Upper lobe of left lung (tissue), 6 donors: ENCODE results near the gene EHMT2. TPM values are rescaled to one million over a fixed set of nuclear protein-coding genes. Genes with fewer than 3 reads are reported as not detected.
"Not testable (repeated sequence)": the region's sequence is repeated elsewhere in the genome, so short reads cannot be mapped to it uniquely, and the experiment has no call there.

ENCODE experiments used
- ATAC-seq, 2 donors: fragments of 200-7000 bp; cut with Tn5 transposase; one replicate each; pipeline ENCODE4 v1.9.1; 2022; ENCODE audit warnings: mild to moderate bottlenecking in 2 of 2, moderate library complexity in 2 of 2; ENCODE audit not compliant: low FRiP score in 2 of 2
- DNase-seq, 2 donors: peaks; one replicate each; pipeline ENCODE4 v3.0.0-alpha.2; 2019 to 2020
- H3K27ac ChIP-seq, 4 donors: fragments of 200-600 bp; sonication (generic); one replicate each; pipeline ENCODE4 v1.5.1; 2016 to 2019
- H3K27me3 ChIP-seq, 4 donors: fragments of 200-600 bp; sonication (generic); one replicate each; pipeline ENCODE4 v1.5.1; 2017 to 2019
- H3K36me3 ChIP-seq, 4 donors: fragments of 200-600 bp; sonication (generic); one replicate each; pipeline ENCODE4 v1.5.1; 2016 to 2019
- H3K4me1 ChIP-seq, 4 donors: fragments of 200-600 bp; sonication (generic); one replicate each; pipeline ENCODE4 v1.5.1; 2018 to 2019
- H3K4me3 ChIP-seq, 4 donors: fragments of 200-600 bp; sonication (generic); one replicate each; pipeline ENCODE4 v1.5.1; 2017 to 2019; ENCODE audit warnings: mild to moderate bottlenecking in 2 of 4, moderate library complexity in 1 of 4
- H3K9me3 ChIP-seq, 4 donors: fragments of 200-600 bp; sonication (generic); one replicate each; pipeline ENCODE4 v1.5.1; 2018 to 2019
- EP300 ChIP-seq, 4 donors: sonication (generic); formaldehyde crosslinking; IDR thresholded peaks; one replicate each; pipeline ENCODE4 v1.5.1; 2017; ENCODE audit warnings: antibody characterized with exemption in 4 of 4, control low read depth in 2 of 4
- POLR2A ChIP-seq, 4 donors: fragments of 450-650 bp; IDR thresholded peaks; one replicate each; pipeline ENCODE4 v1.5.1; 2016 to 2017; ENCODE audit warnings: antibody characterized with exemption in 4 of 4, mild to moderate bottlenecking in 2 of 4
- POLR2AphosphoS5 ChIP-seq, 2 donors: sonication (generic); formaldehyde crosslinking; IDR thresholded peaks; one replicate each; pipeline ENCODE4 v1.5.1; 2017; ENCODE audit warnings: antibody characterized with exemption in 2 of 2
- WGBS, 2 donors: methylation state at CpG; one replicate each; pipeline ENCODE4 v1.1.5; 2017 to 2018; 5-methylcytosine and 5-hydroxymethylcytosine counted together
- total RNA-seq, 6 donors: library from RNA; depleted of rRNA in 4 of 6; stranded (reverse); fragments of >200 nt in 4 of 6; gene quantifications; one replicate each; pipeline versions ENCODE4 v1.1.0 to v1.2.1, GENCODE V29; 2016 to 2021
- TF ChIP-seq, protein P1 (sequence below), 6 experiments: fragments of 450-650 bp in 4 of 6; fragments of 200-600 bp in 2 of 6; sonication (generic) in 2 of 6; IDR thresholded peaks; one replicate each; pipeline ENCODE4 v1.5.1; 2016 to 2019; ENCODE audit warnings: antibody characterized with exemption in 6 of 6
- donor health status: DM: no; HTN: no; CAD: no; lungs with moderate emphysema.
- donor health status: DM: no; HTN: yes; CAD: no; lungs with severe emphysema.

The EHMT2 gene
- total RNA-seq, 6 donors from 2014 or later, result 23.6 to 57.3 (median 41.7) TPM

DNA sequence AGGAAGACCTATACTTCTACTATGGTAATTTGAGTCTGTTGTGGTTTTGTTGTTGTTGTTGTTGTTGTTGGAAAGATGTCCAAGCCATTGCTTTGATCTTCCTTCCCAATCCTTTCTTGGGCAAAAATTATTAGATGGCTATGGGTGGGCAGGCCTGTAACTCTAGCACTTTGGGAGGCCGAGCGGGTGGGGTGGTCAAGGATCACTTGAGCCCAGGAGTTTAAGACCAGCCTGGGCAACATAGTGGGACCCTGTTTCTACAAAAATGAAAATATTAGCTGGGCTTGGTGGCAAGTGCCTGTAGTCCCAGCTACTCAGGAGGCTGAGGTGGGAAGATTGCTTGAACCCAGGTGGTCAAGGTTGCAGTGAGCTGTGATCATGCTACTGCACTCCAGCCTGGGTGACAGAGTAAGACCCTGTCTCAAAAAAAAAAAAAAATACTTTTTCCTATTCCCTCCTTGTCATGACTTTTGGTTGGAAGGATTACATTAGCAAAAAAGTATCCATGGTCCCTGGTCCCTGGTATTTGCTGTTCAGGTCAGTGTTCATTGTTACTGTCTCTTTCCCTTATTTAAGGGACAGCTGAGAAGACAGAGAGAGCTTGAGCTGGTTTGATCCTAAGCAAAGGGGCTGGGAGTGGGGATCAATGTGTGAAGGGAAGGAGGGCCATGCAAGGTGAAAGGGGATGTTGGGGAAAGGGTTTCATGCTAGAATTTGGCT is 46.6 kb downstream of the EHMT2 start:
- Histone ChIP-seq H3K4me3 (no peak overlapping the region), H3K27ac (no peak overlapping the region), H3K27me3 (no peaks in the 10 kb centered on the region), H3K9me3 (no peaks in the 10 kb centered on the region), H3K4me1 (no peaks in the 10 kb centered on the region), H3K36me3 (no peaks in the 10 kb centered on the region)
- no peak for ATAC-seq
- no peak for DNase-seq
- TF ChIP-seq POLR2A (IDR thresholded peaks at IDR 0.05) (no peak), POLR2AphosphoS5 (IDR thresholded peaks at IDR 0.05) (no peak), EP300 (IDR thresholded peaks at IDR 0.05) (no peak)
- TF ChIP-seq, protein P1, sequence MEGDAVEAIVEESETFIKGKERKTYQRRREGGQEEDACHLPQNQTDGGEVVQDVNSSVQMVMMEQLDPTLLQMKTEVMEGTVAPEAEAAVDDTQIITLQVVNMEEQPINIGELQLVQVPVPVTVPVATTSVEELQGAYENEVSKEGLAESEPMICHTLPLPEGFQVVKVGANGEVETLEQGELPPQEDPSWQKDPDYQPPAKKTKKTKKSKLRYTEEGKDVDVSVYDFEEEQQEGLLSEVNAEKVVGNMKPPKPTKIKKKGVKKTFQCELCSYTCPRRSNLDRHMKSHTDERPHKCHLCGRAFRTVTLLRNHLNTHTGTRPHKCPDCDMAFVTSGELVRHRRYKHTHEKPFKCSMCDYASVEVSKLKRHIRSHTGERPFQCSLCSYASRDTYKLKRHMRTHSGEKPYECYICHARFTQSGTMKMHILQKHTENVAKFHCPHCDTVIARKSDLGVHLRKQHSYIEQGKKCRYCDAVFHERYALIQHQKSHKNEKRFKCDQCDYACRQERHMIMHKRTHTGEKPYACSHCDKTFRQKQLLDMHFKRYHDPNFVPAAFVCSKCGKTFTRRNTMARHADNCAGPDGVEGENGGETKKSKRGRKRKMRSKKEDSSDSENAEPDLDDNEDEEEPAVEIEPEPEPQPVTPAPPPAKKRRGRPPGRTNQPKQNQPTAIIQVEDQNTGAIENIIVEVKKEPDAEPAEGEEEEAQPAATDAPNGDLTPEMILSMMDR (IDR thresholded peaks at IDR 0.05), result no peak
- WGBS, 2 donors, result 85 to 94% methylated on average over 2 of the region's 2 CpGs

DNA sequence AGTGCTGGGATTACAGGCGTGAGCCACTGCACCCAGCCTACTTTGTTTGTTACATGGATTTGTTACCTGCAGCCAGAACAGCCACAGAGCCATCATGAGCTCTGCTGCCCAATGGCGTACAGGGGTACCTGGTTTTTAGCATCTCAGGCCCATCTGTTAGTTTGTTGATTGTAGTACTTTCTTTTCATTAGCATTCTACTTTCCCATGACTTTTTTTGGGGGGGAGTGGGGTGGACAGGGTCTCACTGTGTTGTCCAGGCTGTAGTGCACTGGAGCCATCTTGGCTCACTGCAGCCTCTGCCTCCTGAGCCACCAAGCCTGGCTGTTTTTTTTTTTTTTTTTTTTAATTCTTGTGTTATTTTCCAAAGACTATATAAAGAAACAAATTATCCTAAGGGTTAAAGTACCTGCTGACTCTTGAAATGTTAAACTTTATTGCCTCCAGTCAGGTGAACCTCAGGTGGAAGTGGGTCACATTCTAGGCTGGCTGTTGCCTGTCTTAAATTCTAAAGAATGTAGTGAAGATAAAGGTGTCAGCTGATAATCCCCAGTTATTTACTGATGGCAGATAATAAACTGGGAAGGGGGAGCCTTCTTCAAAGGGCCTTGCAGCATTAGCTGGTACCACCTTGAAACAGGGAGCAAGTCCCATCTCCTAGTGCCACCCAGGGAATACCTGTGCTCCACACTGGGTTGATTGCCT is 50.1 kb downstream of the EHMT2 start:
- no peaks in the 10 kb centered on the region for H3K4me1 ChIP-seq
- no peak overlapping the region for H3K27ac ChIP-seq
- ATAC-seq (no peak), DNase-seq (no peak)
- no peaks in the 10 kb centered on the region for H3K27me3 ChIP-seq
- no peak overlapping the region for H3K4me3 ChIP-seq
- no peaks in the 10 kb centered on the region for H3K36me3 ChIP-seq
- 89 to 90% methylated on average over 2 of the region's 2 CpGs for whole genome bisulfite sequencing, 2 donors
- H3K9me3 ChIP-seq, result no peaks in the 10 kb centered on the region
- TF ChIP-seq, protein P1 (IDR thresholded peaks at IDR 0.05), result no peak
- no peak for TF ChIP-seq POLR2A (IDR thresholded peaks at IDR 0.05)
- no peak for TF ChIP-seq POLR2AphosphoS5 (IDR thresholded peaks at IDR 0.05)
- no peak for TF ChIP-seq EP300 (IDR thresholded peaks at IDR 0.05)

DNA sequence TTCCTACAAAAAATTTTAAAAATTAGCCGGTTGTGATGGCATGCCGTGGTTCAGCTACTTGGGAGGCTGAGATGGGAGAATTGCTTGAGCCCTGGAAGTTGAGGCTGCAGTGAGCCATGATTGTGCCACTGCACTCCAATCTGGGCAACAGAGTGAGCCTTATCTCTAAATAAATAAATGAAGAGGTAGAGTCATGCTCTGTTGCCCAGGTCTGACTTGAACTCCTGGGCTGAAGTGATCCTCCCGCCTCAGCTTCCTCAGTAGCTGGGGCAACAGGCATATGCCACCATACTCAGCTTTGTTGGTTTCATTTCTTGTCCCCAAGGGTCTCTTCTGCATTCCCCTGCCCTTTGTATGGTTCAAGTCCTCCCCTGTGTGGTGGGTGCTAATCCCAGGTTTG is 53.0 kb downstream of the EHMT2 start:
- H3K27ac ChIP-seq, result no peak overlapping the region
- peaks cover 7 to 28% (median 19%) of the 10 kb centered on the region in 4 donors for H3K36me3 ChIP-seq
- H3K27me3 ChIP-seq, result no peaks in the 10 kb centered on the region
- H3K4me3 ChIP-seq, result no peak overlapping the region
- ATAC-seq, result no peak
- 80 to 92% methylated on average over 3 of the region's 3 CpGs for WGBS, 2 donors
- H3K4me1 ChIP-seq, result no peaks in the 10 kb centered on the region
- DNase-seq, result no peak
- TF ChIP-seq, protein P1 (IDR thresholded peaks at IDR 0.05), result no peak
- TF ChIP-seq EP300 (IDR thresholded peaks at IDR 0.05) (no peak), POLR2AphosphoS5 (IDR thresholded peaks at IDR 0.05) (no peak)
- no peaks in the 10 kb centered on the region for H3K9me3 ChIP-seq

DNA sequence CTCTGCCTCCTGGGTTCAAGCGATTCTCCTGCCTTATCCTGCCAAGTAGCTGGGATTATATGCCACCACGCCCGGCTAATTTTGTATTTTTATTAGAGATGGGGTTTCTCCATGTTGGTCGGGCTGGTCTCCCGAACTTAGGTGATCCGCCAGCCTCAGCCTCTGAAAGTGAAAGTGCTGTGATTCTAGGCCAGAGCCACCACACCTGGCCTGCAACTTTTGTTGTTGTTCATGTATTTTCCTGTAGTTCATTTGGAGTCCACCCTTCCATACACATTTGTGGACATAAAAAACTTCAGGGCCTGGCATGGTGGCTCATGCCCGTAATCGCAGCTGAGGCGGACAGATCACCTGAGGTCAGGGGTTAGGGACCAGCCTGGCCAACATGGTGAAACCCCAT is 55.4 kb downstream of the EHMT2 start:
- H3K27ac ChIP-seq, result no peak overlapping the region
- DNase-seq, result no peak
- no peaks in the 10 kb centered on the region for H3K9me3 ChIP-seq
- H3K4me1 ChIP-seq, result peaks cover 17 to 20% (median 19%) of the 10 kb centered on the region in 4 donors
- H3K36me3 ChIP-seq, result peaks cover 14 to 53% (median 44%) of the 10 kb centered on the region in 4 donors
- TF ChIP-seq POLR2AphosphoS5 (IDR thresholded peaks at IDR 0.05) (no peak), POLR2A (IDR thresholded peaks at IDR 0.05) (no peak), EP300 (IDR thresholded peaks at IDR 0.05) (no peak)
- TF ChIP-seq, protein P1 (IDR thresholded peaks at IDR 0.05), result no peak
- 95% methylated on average over 9 of the region's 9 CpGs for WGBS, 2 donors
- ATAC-seq, result no peak
- H3K27me3 ChIP-seq, result no peaks in the 10 kb centered on the region
- no peak overlapping the region for H3K4me3 ChIP-seq

DNA sequence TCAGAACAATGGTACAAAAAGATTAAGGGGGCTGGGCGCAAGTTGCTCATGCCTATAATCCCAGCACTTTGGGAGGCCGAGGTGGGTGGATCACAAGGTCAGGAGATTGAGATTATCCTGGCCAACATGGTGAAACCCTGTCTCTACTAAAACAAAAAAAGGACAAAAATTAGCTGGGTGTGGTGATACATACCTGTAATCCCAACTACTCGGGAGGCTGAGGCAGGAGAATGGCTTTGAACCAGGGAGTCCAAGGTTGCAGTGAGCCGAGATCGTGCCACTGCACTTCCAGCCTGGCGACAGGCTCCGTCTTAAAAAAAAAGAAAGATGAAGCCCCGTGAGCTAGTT is 57.7 kb downstream of the EHMT2 start:
- DNase-seq, H3K4me3 ChIP-seq, H3K27me3 ChIP-seq, H3K9me3 ChIP-seq, ATAC-seq, H3K27ac ChIP-seq: not testable (repeated sequence)
- H3K36me3 ChIP-seq, result peaks cover 14 to 55% (median 48%) of the 10 kb centered on the region in 4 donors
- peaks cover 32 to 37% (median 33%) of the 10 kb centered on the region in 4 donors for H3K4me1 ChIP-seq
- WGBS, 2 donors, result 95 to 96% methylated on average over 8 of the region's 8 CpGs
